22Rv1 (cell line): ENCODE results near the gene F10.

Experiments
- CTCF ChIP-seq: fragments of 450-650 bp; IDR thresholded peaks from 2 replicates; pipeline ENCODE4 v1.5.1; 2017; ENCODE audit warnings: mild to moderate bottlenecking
- ZFX ChIP-seq: fragments of 450-650 bp; IDR thresholded peaks from 2 replicates; pipeline ENCODE4 v1.6.1; 2017; ENCODE audit warnings: antibody characterized with exemption, borderline replicate concordance

- TF ChIP-seq CTCF: no peak
- TF ChIP-seq ZFX: no peak
These were observed 56.2 kb downstream of the F10 start for GRCh38 chr13:113178896-113179167.
